GM18951 (cell line): ENCODE data around the gene PHB1.
"Not testable (repeated sequence)": the region's sequence is repeated elsewhere in the genome, so short reads cannot be mapped to it uniquely, and the experiment has no call there.

Source experiments
- POLR2A ChIP-seq: IDR thresholded peaks from 4 replicates; pipeline ENCODE4 v1.6.1; 2011; ENCODE audit warnings: mild to moderate bottlenecking; ENCODE audit not compliant: insufficient read length, insufficient read depth; ENCODE audit errors: extremely low read depth
- in situ Hi-C: fragments of 300-500 bp; cut with MboI; formaldehyde crosslinking; loops from one replicate; pipeline ENCODE4 v1.12.0; 2022; ENCODE audit warnings: low sequenced_read_pairs, mixed read lengths, inconsistent platforms; ENCODE audit not compliant: unreplicated experiment

The PHB1 gene

GRCh38 chr17:49370971-49371834 lies 43.5 kb downstream of the PHB1 start:
- no peak for TF ChIP-seq POLR2A
- in situ Hi-C loops, result no loop called here

GRCh38 chr17:49369760-49370159 lies 44.9 kb downstream of the PHB1 start:
- TF ChIP-seq POLR2A, result no peak

DNA sequence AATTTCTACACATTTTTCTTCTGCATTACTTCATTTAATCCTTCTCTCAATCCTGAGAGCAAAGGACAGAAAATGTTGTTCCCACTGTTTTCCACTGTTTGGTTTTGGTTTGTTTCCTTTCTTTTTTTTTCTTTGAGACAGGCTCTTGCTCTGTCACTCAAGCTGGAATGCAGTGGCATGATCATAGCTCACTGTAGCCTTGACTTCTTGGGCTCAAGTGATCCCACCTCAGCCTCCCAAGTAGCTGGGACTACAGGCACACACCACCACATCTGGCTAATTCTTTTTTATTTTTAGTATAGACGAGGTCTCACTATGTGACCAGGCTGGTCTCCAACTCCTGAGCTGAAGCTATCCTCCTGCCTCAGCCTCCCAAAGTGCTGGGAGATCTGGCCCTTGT lies 45.6 kb downstream of the PHB1 start:
- in situ Hi-C loops, result no loop called here

More at GRCh38 chr17:49369760-49370159, 44.9 kb downstream of the PHB1 start:
- in situ Hi-C loops, result no loop called here

GRCh38 chr17:49365667-49366066 lies 49.0 kb downstream of the PHB1 start:
- in situ Hi-C loops, result no loop called here
- no peak for TF ChIP-seq POLR2A

More for the DNA sequence above, 45.6 kb downstream of the PHB1 start:
- TF ChIP-seq POLR2A, result no peak

GRCh38 chr17:49365126-49365525 lies 49.6 kb downstream of the PHB1 start:
- in situ Hi-C loops, result not testable (repeated sequence)

GRCh38 chr17:49364119-49364518 lies 50.6 kb downstream of the PHB1 start:
- no peak for TF ChIP-seq POLR2A
- in situ Hi-C loops, result no loop called here

GRCh38 chr17:49363251-49363650 lies 51.4 kb downstream of the PHB1 start:
- in situ Hi-C loops, result no loop called here
- TF ChIP-seq POLR2A, result no peak

DNA sequence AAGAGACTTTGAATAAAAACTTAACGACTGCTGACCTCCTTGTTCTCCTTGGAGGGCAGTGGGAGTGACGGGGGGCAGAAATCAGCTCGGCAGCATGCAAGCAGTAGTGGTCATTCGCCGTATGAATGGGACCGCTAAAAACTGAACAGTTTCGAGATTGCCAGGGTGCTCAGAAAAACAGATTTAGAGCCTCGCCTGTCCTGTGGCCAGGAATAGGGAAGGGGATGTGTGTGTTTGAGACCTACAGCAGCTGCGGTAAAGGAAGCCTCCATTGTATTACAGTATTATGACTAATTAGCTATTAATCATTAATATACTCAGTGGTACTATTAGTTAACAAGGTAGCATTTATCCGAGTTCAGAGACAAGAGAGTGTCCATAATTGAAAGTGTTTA lies 52.0 kb downstream of the PHB1 start:
- in situ Hi-C loops, result no loop called here
- TF ChIP-seq POLR2A, result no peak

- in situ Hi-C loops, result no loop called here
- TF ChIP-seq POLR2A, result peak; percentile 14
Measured at GRCh38 chr17:49361902-49362722, 52.6 kb downstream of the PHB1 start, which contains the start of gene ZNF652. Gene ZNF652 (minus strand): TSS chr17:49362250. CDS start chr17:49317725, 44,525 bp downstream.

- in situ Hi-C loops, result no loop called here
- peak; percentile 72 for TF ChIP-seq POLR2A
Measured at GRCh38 chr17:49361129-49361901, 53.4 kb downstream of the PHB1 start.

DNA sequence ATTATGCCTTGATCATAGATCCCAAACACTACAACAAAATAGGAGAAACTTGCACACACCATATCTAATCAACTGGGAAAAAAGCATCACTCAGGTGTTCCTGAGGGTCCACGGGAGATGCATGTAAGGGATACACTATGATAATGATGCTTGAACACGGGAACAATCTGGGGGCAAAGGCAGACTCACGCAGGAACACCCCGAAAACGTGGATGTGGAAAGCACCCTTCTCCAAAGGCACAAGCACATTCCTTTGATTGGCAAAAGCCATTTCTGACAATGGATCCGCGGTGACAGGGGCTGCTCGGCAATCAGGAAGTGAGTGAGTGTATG lies 53.9 kb downstream of the PHB1 start:
- no peak for TF ChIP-seq POLR2A
- in situ Hi-C loops, result no loop called here

DNA sequence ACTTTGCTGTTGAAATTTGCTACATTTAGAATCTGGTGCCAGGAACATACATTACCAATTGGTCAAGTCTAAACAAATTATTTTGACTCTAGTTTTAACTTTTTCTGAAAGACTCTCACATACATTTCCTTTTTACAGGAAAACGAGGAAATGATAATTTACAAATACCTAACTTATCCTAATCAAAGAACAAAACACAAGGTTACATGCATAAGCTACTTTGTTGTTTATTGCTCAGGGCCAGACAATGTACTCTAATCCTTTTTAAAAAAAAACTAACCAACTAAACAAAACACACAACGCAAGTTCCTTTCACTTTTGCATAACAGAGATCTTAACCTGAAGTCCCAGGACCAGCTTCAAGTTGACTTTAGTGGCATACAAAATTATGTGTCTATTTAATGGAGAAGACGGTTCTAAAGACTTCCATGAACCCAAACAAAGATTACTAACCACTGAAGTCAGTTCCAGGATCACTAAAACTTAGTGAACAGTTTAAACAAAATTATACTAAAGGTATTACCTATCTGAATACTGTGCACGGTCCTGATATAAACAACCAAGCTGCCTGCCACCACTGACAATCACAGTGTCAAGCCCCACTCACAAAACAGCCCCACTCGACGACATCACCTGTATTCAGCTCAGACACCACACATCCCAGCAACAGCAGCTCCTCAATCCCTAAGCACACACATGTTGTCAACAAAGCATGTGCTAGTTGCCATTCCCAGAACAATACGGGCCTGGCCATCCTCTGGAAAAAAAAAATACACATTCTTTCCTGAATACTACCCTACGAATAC lies 54.5 kb downstream of the PHB1 start:
- in situ Hi-C loops, result no loop called here
- TF ChIP-seq POLR2A, result no peak
